Cardiac fibroblast (primary cell): ENCODE measurements around the gene CHID1.

Experiments
- DNase-seq, 2 donors: peaks; one replicate each; pipeline versions ENCODE4 v3.0.0 to v3.0.0-alpha.2; 2010; ENCODE audit warnings: low read depth in 2 of 2
- H3K4me3 ChIP-seq, 2 donors: replicated peaks in 1 of 2; 1 replicate in 1 of 2; 2 replicates in 1 of 2; pipeline ENCODE4 v1.5.1; 2011; ENCODE audit warnings: low read depth in 2 of 2, low read length in 2 of 2, mild to moderate bottlenecking in 2 of 2, moderate library complexity in 1 of 2
- TF ChIP-seq, protein P1 (sequence below): IDR thresholded peaks from one replicate; pipeline ENCODE4 v1.5.1; 2011; ENCODE audit warnings: low read depth, mild to moderate bottlenecking, low read length, inconsistent platforms

The CHID1 gene

DNA sequence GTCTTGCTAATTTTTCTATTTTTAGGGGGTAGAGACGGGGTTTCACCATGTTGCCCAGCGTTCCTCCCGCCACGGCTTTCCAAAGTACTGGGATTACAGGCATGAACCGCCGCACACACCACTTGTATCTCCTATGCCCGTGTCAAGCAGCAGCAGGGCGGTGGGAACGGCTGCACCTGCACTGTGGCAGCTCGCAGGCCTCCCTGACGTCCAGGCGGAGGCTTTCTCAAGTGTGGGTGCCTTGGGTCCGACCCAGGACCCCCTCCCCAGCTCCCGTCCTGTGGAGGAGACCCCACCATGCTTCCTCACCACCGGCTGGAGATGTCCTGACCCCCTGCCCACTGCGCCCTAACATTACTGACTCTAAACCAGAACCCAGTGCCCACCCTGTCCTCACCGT, 42.2 kb downstream of the CHID1 start:
- TF ChIP-seq, protein P1, sequence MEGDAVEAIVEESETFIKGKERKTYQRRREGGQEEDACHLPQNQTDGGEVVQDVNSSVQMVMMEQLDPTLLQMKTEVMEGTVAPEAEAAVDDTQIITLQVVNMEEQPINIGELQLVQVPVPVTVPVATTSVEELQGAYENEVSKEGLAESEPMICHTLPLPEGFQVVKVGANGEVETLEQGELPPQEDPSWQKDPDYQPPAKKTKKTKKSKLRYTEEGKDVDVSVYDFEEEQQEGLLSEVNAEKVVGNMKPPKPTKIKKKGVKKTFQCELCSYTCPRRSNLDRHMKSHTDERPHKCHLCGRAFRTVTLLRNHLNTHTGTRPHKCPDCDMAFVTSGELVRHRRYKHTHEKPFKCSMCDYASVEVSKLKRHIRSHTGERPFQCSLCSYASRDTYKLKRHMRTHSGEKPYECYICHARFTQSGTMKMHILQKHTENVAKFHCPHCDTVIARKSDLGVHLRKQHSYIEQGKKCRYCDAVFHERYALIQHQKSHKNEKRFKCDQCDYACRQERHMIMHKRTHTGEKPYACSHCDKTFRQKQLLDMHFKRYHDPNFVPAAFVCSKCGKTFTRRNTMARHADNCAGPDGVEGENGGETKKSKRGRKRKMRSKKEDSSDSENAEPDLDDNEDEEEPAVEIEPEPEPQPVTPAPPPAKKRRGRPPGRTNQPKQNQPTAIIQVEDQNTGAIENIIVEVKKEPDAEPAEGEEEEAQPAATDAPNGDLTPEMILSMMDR, result no peak
- no peak for DNase-seq
- H3K4me3 ChIP-seq, result no peak overlapping the region

DNA sequence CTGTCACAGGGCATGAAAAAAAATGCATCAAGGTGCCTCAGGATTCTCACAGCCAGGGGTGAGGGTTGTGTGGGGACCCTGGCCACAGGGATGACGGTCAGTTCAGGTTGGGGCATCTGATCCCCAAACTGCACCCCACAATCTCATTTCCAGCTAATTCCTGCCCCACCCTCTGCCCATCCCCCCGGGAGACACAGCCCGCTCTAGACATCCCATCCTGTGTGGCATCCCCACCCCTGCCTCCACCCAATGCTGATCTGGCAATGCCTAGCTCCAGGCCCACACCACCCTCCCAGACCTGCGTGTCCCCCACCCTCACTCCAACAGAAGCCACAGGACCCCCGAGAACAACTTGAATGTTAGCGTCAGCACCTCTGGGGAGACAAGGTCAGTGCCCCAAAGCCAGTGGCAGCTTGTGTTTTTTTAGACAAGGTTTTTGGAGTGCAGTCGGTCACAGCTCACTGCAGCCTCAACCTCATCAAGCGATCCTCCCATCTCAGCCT, 42.7 kb downstream of the CHID1 start:
- DNase-seq, result no peak
- TF ChIP-seq, protein P1, result no peak
- no peak overlapping the region for H3K4me3 ChIP-seq

DNA sequence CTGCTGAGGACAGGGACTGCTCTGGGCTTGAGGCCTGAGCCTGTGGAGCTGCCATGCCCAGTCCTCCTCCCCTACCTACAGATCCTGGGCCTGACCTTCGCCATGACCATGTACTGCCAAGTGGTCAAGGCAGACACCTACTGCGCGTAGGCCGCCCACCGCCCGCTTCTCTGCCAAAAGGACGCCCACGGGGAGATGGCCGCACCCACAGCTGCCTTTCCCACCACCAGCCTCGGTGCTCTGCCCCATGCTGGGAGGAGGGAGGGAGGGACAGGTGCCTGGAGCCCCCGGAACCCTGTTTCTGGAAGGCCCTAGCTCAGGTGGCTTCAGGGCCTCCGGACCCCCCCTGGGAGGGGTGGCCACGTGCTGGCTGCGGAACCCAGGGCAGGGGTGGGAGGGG, 44.1 kb downstream of the CHID1 start:
- TF ChIP-seq, protein P1, result no peak
- no peak overlapping the region for H3K4me3 ChIP-seq
- DNase-seq, result no peak

DNA sequence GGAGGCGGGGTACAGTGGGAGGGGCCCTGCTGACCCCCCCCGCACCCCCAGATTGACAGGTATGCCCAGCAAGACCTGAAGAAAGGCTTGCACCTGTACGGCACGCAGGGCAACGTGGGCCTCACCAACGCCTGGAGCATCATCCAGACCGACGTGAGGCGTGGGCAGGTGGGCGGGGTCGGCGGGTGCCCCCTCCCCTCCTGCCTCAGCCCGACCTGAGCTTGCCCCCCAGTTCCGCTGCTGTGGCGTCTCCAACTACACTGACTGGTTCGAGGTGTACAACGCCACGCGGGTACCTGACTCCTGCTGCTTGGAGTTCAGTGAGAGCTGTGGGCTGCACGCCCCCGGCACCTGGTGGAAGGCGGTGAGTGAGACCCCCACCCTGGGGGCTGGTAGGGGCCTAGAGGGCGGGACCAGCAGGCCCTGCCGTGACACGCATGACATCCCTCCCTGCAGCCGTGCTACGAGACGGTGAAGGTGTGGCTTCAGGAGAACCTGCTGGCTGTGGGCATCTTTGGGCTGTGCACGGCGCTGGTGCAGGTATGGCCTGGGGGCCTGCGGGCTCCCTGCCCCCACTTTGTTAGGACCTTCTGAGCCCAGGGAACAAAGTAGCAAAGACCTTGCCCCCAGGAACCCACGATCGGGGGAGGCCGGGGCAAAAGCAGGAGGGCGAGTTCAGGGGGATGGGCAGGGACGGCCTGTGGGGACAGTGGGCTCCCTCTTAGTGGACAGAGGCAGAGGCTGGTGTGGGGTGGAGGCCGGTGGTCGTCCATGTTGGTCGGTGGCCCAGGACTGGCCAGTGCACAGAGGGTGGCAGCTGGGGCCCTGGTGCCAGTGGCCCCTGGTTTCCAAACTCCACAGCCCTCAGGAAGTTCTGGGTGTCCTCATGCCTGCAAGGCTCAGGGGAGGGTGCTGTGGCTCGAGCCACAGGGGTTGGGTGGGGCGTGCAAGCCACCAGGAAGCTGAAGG, 44.9 kb downstream of the CHID1 start:
- H3K4me3 ChIP-seq, result no peak overlapping the region
- TF ChIP-seq, protein P1, result no peak
- no peak for DNase-seq

DNA sequence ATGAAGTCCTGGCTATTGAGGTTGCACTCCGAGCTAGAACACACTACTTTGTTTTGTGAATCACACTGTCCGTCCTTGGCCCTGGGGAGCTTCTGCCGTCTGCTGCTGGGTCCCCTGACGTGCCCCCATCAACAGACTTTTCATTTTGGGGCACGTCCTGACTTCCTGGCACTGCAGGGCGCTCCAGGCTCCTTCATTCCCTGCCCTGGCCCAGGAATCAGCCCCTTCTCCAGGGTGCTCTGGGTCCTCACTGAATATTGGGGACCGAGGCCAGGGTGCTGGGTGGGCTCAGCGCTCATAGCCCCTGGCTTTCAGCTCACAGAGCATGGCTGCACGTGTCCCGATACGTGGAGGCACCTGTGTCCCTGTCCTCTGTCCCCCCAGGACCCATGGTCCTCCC, 45.7 kb downstream of the CHID1 start:
- H3K4me3 ChIP-seq, result no peak overlapping the region
- no peak for DNase-seq
- TF ChIP-seq, protein P1, result no peak

DNA sequence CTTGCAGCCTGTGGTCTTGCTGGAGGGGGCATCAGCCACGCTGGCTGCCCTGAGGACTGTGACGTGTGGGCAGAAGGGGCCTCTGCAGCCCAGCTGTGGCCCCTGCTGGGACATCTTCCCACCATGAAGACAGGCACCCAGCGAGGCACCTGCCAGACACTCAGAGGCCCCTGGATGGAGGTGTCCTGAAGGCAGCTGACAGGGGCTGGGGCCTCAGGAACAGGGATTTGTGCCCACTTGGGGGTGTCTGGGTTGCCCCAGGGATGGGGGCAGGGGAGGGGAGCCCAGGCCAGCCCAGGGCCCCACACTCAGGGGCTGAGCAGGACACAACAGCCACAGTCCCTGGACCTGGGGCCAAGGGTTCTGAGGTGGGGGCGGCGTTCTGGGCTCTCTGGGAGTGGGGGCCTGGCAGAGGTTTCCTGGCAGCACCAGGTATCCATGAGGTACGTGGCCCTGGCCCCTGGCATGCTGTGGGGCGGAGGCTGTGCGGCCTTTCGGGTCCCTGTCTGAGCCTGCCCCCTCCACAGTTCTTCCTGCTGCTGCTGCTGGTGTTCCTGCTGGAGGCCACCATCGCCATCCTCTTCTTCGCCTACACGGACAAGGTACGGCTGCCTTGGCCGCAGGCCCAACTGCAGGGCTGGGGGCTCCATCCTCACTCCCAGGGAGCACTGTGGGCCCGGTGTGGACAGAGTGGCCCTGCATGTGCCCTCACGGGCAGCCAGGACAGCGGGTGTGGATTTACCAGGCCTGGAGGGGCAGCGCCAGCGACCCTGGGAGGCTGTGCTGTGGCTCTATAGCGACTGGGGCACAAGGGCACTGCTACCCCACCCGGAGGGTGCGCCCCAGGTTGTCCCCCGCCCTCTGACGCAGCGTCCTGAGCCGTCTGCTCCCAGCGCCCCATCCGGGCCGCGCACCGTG, 46.4 kb downstream of the CHID1 start:
- TF ChIP-seq, protein P1, result no peak
- DNase-seq, result no peak
- no peak overlapping the region for H3K4me3 ChIP-seq
